K562 (cell line): ENCODE measurements around the gene C2CD2. TPM values are rescaled to one million over a fixed set of nuclear protein-coding genes. Genes with fewer than 3 reads are reported as not detected.
A peak's percentile ranks its signal among the peaks of the same experiment; 100 is the strongest.

Experiments used
- ATF7 ChIP-seq: fragments of 450-650 bp; IDR thresholded peaks from 2 replicates; pipeline ENCODE4 v1.7.1; 2014; ENCODE audit warnings: mild to moderate bottlenecking, moderate library complexity
- CBFA2T2 ChIP-seq: fragments of 450-650 bp; conservative IDR thresholded peaks from 2 replicates; pipeline ENCODE4 v1.6.1; 2017; ENCODE audit warnings: mild to moderate bottlenecking
- CHCHD3 ChIP-seq: fragments of 250-450 bp; sonication (Bioruptor Pico); IDR thresholded peaks from 2 replicates; pipeline ENCODE4 v2.1.2; 2022; ENCODE audit warnings: mild to moderate bottlenecking
- HDGF ChIP-seq: fragments of 450-650 bp; IDR thresholded peaks from 2 replicates; pipeline ENCODE4 v1.6.1; 2016
- PPARD ChIP-seq: fragments of 250-450 bp; sonication (Bioruptor Pico); IDR thresholded peaks from 2 replicates; pipeline ENCODE4 v1.8.0; 2022; ENCODE audit warnings: inconsistent platforms, mild to moderate bottlenecking, moderate library complexity
- RAD51 ChIP-seq: fragments of 450-650 bp; IDR thresholded peaks from 2 replicates; pipeline ENCODE4 v1.7.1; 2016; ENCODE audit warnings: low read depth, mild to moderate bottlenecking, borderline replicate concordance
- RCOR1 ChIP-seq, 2 experiments: IDR thresholded peaks; 2 replicates each; pipeline ENCODE4 v1.6.1; 2012; ENCODE audit warnings: low read depth in 2 of 2, low read length in 2 of 2, borderline replicate concordance in 1 of 2, improper control_type of control experiment in 1 of 2
- SIRT6 ChIP-seq: IDR thresholded peaks from one replicate; pipeline ENCODE4 v1.6.1; 2012; ENCODE audit warnings: low read depth, mild to moderate bottlenecking, control low read depth, inconsistent platforms, low read length, moderate library complexity
- STAT5A ChIP-seq: IDR thresholded peaks from 2 replicates; pipeline ENCODE4 v1.6.1; 2012; ENCODE audit warnings: low read length, inconsistent platforms, borderline replicate concordance
- SUPT5H ChIP-seq: fragments of 450-650 bp; IDR thresholded peaks from 2 replicates; pipeline ENCODE4 v1.6.1; 2016
- ZNF3 ChIP-seq: fragments of 250-450 bp; sonication (Bioruptor Pico); IDR thresholded peaks from 2 replicates; pipeline ENCODE4 v1.5.0; 2021; ENCODE audit warnings: mild to moderate bottlenecking, moderate library complexity
- ZNF551 ChIP-seq: fragments of 250-450 bp; sonication (Bioruptor Pico); IDR thresholded peaks from 2 replicates; pipeline ENCODE4 v1.5.0; 2021; ENCODE audit warnings: mild to moderate bottlenecking, moderate library complexity
- polyA plus RNA-seq, 8 experiments: library from polyadenylated mRNA; depleted of rRNA in 4 of 8; stranded (reverse) in 5 of 8; unstranded in 3 of 8; fragments of >200 nt; fragmentation: Nextera tagmentation in 2 of 8; fragmentation: Illumina TruSeq in 1 of 8; extraction: Ambion mirVana in 2 of 8; extraction: Trizol in 1 of 8; gene quantifications; 2 replicates each; pipeline versions ENCODE4 v1.2.1 to v1.2.3, GENCODE V29; 2011 to 2014; ENCODE audit warnings: inconsistent platforms in 1 of 8, missing spikeins in 1 of 8
- total RNA-seq, 7 experiments: library from RNA; depleted of rRNA in 6 of 7; stranded (reverse); fragments of >200 nt in 6 of 7; fragmentation: Illumina TruSeq in 2 of 7; extraction: Trizol in 2 of 7; gene quantifications; 2 replicates each; pipeline versions ENCODE4 v1.2.1 to v1.2.3, GENCODE V29; 2011 to 2021; ENCODE audit warnings: low replicate concordance in 1 of 7
- TF ChIP-seq, protein P1 (sequence below): fragments of 250-450 bp; sonication (Bioruptor Pico); IDR thresholded peaks from 2 replicates; pipeline ENCODE4 v1.8.0; 2022; ENCODE audit warnings: inconsistent platforms
- TF ChIP-seq, protein P2 (sequence below), 2 experiments: IDR thresholded peaks; 2 replicates each; pipeline ENCODE4 v1.6.1; 2012; ENCODE audit warnings: improper control_type of control experiment in 2 of 2, low read depth in 2 of 2, low read length in 2 of 2, borderline replicate concordance in 1 of 2
- TF ChIP-seq, protein P3 (sequence below), 2 experiments: fragments of 450-650 bp; IDR thresholded peaks; 2 replicates each; pipeline ENCODE4 v1.6.1; 2016; ENCODE audit warnings: mild to moderate bottlenecking in 2 of 2, borderline replicate concordance in 1 of 2, low read depth in 1 of 2, moderate library complexity in 1 of 2

The C2CD2 gene
- total and polyA plus RNA-seq, 9 of the 15 experiments (the other 6 are each of a cell fraction or from before 2014, with no cell fraction given) = 1.3 to 21.6 (median 12.1) TPM

DNA sequence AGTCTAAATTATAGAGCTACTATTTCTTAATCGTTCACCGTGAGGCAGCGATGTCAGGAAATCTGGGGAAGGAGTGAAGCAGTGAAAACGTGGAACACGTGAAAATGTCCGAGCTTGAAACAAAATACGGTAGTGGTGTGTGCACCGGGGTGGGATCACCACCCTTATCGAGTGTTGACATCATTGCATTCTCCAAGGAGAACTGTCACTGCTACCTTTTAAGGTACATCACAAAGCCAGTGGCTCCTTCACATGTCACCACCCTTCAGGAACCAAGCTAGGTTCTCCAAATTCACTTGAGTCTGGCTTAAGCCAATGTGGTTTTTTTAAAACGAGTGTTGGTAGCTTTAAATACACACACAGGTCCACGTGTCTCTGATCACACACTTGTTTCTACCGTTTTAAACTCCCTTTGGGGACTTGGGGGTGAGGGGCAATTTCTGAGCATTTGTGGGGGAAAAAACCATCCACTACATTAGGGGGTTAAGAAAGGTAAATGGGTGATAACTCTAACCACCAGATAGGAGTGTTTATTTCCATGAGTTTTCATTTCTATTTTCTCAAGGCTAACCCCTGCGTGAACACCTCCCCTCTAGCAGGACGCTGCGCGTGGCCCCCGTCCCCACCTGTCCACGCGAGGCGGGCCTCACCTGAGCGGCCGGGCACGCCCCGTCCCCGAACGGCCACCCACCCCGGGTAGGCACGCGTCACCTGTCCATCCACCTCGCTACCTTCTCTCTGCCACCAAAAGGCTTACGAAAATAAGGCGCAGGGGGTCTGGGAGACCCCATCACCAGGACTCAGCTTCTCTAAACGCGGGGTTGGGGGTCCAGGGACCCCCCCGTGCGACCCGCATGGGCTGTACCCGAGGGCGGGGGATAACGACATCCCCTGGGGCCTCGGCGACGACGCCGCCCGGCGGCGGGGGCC, 75.7 kb downstream of the C2CD2 start (continued):
- no peak for TF ChIP-seq CBFA2T2
- TF ChIP-seq STAT5A = no peak
- no peak for TF ChIP-seq HDGF
- TF ChIP-seq RAD51 = peak; percentile 24; the same call in 1 of the 2 replicates
- no peak for TF ChIP-seq SUPT5H
- TF ChIP-seq ATF7 = peak; percentile 81
- no peak for TF ChIP-seq SIRT6
- 0 out of 4 replicates have a peak, but pooled peaks of 1 of the 2 experiments have one; percentile 33 for TF ChIP-seq RCOR1 (IDR thresholded peaks at IDR 0.05; ENCODE audit: borderline replicate concordance in 1 of 2, low read depth in 2 of 2, low read length in 2 of 2)
- TF ChIP-seq, protein P1, sequence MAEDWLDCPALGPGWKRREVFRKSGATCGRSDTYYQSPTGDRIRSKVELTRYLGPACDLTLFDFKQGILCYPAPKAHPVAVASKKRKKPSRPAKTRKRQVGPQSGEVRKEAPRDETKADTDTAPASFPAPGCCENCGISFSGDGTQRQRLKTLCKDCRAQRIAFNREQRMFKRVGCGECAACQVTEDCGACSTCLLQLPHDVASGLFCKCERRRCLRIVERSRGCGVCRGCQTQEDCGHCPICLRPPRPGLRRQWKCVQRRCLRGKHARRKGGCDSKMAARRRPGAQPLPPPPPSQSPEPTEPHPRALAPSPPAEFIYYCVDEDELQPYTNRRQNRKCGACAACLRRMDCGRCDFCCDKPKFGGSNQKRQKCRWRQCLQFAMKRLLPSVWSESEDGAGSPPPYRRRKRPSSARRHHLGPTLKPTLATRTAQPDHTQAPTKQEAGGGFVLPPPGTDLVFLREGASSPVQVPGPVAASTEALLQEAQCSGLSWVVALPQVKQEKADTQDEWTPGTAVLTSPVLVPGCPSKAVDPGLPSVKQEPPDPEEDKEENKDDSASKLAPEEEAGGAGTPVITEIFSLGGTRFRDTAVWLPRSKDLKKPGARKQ (CRISPR knock-in tag) = no peak
- TF ChIP-seq ZNF3 (CRISPR knock-in tag) = no peak
- no peak for TF ChIP-seq PPARD (CRISPR knock-in tag)
- TF ChIP-seq CHCHD3 (CRISPR knock-in tag) = no peak
- TF ChIP-seq, protein P2, sequence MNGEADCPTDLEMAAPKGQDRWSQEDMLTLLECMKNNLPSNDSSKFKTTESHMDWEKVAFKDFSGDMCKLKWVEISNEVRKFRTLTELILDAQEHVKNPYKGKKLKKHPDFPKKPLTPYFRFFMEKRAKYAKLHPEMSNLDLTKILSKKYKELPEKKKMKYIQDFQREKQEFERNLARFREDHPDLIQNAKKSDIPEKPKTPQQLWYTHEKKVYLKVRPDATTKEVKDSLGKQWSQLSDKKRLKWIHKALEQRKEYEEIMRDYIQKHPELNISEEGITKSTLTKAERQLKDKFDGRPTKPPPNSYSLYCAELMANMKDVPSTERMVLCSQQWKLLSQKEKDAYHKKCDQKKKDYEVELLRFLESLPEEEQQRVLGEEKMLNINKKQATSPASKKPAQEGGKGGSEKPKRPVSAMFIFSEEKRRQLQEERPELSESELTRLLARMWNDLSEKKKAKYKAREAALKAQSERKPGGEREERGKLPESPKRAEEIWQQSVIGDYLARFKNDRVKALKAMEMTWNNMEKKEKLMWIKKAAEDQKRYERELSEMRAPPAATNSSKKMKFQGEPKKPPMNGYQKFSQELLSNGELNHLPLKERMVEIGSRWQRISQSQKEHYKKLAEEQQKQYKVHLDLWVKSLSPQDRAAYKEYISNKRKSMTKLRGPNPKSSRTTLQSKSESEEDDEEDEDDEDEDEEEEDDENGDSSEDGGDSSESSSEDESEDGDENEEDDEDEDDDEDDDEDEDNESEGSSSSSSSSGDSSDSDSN (IDR thresholded peaks at IDR 0.05; ENCODE audit: borderline replicate concordance in 1 of 2, low read depth in 2 of 2, low read length in 2 of 2) = 0 out of 4 replicates have a peak, but pooled peaks of 1 of the 2 experiments have one; percentile 62
- TF ChIP-seq ZNF551 (CRISPR knock-in tag) = no peak
- TF ChIP-seq, protein P3, sequence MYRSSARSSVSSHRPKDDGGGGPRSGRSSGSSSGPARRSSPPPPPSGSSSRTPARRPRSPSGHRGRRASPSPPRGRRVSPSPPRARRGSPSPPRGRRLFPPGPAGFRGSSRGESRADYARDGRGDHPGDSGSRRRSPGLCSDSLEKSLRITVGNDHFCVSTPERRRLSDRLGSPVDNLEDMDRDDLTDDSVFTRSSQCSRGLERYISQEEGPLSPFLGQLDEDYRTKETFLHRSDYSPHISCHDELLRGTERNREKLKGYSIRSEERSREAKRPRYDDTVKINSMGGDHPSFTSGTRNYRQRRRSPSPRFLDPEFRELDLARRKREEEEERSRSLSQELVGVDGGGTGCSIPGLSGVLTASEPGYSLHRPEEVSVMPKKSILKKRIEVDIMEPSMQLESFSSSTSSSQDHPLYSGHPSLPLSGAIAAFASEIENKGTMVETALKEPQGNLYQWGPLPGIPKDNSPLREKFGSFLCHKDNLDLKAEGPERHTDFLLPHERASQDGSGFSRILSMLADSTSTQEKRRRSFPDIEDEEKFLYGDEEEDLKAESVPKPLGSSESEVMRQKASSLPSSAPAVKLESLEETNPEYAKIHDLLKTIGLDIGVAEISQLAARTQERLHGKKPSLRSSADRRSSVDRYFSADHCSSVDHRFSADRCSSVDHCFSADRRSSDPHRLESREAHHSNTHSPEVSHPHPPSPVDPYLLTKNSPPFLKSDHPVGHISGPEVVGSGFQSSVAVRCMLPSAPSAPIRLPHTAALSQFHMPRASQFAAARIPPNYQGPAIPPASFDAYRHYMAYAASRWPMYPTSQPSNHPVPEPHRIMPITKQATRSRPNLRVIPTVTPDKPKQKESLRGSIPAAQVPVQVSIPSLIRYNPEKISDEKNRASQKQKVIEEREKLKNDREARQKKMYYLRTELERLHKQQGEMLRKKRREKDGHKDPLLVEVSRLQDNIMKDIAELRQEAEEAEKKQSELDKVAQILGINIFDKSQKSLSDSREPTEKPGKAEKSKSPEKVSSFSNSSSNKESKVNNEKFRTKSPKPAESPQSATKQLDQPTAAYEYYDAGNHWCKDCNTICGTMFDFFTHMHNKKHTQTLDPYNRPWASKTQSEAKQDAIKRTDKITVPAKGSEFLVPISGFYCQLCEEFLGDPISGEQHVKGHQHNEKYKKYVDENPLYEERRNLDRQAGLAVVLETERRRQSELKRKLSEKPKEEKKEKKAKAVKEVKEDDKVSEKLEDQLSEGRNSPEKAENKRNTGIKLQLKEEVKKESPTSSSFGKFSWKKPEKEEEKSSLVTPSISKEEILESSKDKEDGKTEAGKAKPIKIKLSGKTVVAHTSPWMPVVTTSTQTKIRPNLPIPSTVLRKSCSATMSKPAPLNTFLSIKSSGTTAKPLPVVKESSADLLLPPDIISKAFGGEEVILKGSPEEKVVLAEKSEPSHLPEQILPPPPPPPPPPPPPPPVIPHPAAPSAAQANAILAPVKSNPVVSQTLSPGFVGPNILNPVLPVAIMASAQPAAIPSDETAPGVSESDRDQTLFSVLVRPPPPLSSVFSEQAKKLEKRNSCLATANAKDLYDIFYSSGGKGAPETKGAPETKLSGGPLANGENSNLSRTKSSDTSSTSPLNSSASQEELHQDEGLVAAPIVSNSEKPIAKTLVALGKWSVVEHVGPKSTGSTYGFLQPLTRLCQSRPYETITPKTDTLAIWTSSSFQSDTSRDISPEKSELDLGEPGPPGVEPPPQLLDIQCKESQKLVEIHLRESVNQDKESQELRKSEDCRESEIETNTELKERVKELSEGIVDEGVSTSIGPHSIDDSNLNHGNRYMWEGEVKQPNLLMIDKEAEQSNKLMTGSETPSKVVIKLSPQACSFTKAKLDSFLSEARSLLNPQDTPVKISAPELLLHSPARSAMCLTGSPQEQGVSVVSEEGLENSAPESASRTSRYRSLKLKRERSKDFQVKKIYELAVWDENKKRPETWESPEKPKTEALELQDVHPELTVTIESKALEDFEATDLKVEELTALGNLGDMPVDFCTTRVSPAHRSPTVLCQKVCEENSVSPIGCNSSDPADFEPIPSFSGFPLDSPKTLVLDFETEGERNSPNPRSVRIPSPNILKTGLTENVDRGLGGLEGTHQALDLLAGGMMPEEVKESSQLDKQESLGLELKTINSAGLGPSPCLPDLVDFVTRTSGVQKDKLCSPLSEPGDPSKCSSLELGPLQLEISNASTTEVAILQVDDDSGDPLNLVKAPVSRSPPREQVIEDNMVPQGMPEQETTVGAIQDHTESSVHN (IDR thresholded peaks at IDR 0.05; ENCODE audit: borderline replicate concordance in 1 of 2, low read depth in 1 of 2) = 0 out of 4 replicates have a peak, but pooled peaks of 1 of the 2 experiments have one; percentile 30
